Measurements from ENCODE around the gene GPR141. TPM values are rescaled to one million over a fixed set of nuclear protein-coding genes. Genes with fewer than 3 reads are reported as not detected.

Gene GPR141
- total and polyA plus RNA-seq, 2 of the 13 experiments (the other 11 are each of a cell fraction or from before 2014, with no cell fraction given): not detected

DNA sequence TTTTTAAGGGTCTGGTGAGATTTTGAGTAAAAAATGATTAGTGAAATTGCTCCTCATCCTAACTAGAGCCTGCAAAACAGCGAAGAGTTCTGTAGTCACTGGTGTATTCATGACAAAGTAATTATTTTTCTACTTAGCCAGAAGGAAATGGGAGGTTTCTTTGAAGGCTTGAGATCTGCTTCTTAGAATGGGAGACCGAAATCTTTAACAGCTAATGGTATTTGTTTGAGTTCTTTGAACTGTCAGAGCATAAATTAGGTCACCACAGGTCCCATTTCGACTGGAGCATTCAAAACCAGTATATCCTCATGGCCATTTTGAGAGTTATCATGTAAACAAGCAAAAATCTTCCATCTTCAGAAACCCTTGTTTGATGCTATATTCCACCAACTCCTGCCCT lies 87.8 kb downstream of the GPR141 start:
- ChIA-PET CTCF (ENCODE audit: low intra/inter-chr PET ratio, low total read pairs) (no interaction called here), POLR2A (no interaction called here)
- Histone ChIP-seq H3K27me3 (ENCODE audit: control insufficient read depth in 1 of 2, insufficient read depth in 2 of 2, low read length in 2 of 2) (no peaks in the 10 kb centered on the region), H3K4me2 (ENCODE audit: low read depth, low read length) (no peak overlapping the region), H2AFZ (ENCODE audit: low read length) (no peak overlapping the region), H3K4me3 (replicated peaks in 1 of 3; ENCODE audit: insufficient read depth in 1 of 3, low read depth in 2 of 3, low read length in 3 of 3) (no peak overlapping the region), H3K9me3 (ENCODE audit: low read length) (peaks cover 11% of the 10 kb centered on the region), H3K79me2 (ENCODE audit: insufficient read depth, low read length) (no peaks in the 10 kb centered on the region), H4K20me1 (ENCODE audit: insufficient read depth, low read length) (no peaks in the 10 kb centered on the region), H3K27ac (ENCODE audit: extremely low read length, insufficient read depth, low read length) (no peak overlapping the region), H3K4me1 (ENCODE audit: insufficient read depth, low read length) (no peaks in the 10 kb centered on the region), H3K36me3 (replicated peaks in 1 of 2; ENCODE audit: control insufficient read depth in 1 of 2, insufficient read depth in 2 of 2, low read length in 2 of 2) (no peaks in the 10 kb centered on the region), H3K9ac (ENCODE audit: insufficient read depth, low read depth, low read length) (no peak overlapping the region)
- no TSS peak for BruUV-seq (replicated peaks)
- ATAC-seq (no peak), DNase-seq (ENCODE audit: low spot score) (no peak), FAIRE-seq (no peak)
- no peak for TF ChIP-seq NFE2 (CRISPR knock-in tag; IDR thresholded peaks at IDR 0.05)
- TF ChIP-seq HCFC1 (IDR thresholded peaks at IDR 0.05; ENCODE audit: low read depth, low read length): no peak
- TF ChIP-seq ZSCAN12 (CRISPR knock-in tag; IDR thresholded peaks at IDR 0.05): no peak
- TF ChIP-seq ZNF614 (CRISPR knock-in tag; IDR thresholded peaks at IDR 0.05; ENCODE audit: borderline replicate concordance): no peak
- TF ChIP-seq, protein P1, sequence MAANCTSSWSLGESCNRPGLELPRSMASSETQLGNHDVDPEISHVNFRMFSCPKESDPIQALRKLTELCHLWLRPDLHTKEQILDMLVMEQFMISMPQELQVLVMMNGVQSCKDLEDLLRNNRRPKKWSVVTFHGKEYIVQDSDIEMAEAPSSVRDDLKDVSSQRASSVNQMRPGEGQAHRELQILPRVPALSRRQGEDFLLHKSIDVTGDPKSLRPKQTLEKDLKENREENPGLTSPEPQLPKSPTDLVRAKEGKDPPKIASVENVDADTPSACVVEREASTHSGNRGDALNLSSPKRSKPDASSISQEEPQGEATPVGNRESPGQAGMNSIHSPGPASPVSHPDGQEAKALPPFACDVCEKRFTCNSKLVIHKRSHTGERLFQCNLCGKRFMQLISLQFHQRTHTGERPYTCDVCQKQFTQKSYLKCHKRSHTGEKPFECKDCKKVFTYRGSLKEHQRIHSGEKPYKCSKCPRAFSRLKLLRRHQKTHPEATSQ (CRISPR knock-in tag; IDR thresholded peaks at IDR 0.05; ENCODE audit: borderline replicate concordance): no peak
- TF ChIP-seq, protein P2, sequence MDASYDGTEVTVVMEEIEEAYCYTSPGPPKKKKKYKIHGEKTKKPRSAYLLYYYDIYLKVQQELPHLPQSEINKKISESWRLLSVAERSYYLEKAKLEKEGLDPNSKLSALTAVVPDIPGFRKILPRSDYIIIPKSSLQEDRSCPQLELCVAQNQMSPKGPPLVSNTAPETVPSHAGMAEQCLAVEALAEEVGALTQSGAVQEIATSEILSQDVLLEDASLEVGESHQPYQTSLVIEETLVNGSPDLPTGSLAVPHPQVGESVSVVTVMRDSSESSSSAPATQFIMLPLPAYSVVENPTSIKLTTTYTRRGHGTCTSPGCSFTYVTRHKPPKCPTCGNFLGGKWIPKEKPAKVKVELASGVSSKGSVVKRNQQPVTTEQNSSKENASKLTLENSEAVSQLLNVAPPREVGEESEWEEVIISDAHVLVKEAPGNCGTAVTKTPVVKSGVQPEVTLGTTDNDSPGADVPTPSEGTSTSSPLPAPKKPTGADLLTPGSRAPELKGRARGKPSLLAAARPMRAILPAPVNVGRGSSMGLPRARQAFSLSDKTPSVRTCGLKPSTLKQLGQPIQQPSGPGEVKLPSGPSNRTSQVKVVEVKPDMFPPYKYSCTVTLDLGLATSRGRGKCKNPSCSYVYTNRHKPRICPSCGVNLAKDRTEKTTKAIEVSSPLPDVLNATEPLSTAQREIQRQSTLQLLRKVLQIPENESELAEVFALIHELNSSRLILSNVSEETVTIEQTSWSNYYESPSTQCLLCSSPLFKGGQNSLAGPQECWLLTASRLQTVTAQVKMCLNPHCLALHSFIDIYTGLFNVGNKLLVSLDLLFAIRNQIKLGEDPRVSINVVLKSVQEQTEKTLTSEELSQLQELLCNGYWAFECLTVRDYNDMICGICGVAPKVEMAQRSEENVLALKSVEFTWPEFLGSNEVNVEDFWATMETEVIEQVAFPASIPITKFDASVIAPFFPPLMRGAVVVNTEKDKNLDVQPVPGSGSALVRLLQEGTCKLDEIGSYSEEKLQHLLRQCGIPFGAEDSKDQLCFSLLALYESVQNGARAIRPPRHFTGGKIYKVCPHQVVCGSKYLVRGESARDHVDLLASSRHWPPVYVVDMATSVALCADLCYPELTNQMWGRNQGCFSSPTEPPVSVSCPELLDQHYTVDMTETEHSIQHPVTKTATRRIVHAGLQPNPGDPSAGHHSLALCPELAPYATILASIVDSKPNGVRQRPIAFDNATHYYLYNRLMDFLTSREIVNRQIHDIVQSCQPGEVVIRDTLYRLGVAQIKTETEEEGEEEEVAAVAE (CRISPR knock-in tag; IDR thresholded peaks at IDR 0.05; ENCODE audit: borderline replicate concordance): no peak
- TF ChIP-seq ZNF468 (CRISPR knock-in tag; IDR thresholded peaks at IDR 0.05): no peak
- no peak for TF ChIP-seq ZNF124 (CRISPR knock-in tag; IDR thresholded peaks at IDR 0.05)
- no peak for TF ChIP-seq KLF16 (CRISPR knock-in tag; IDR thresholded peaks at IDR 0.05)
- 0% methylated on average over 3 of the region's 3 CpGs for WGBS (ENCODE audit: low lambda C conversion rate)
- intact Hi-C loops (cut with micrococcal nuclease; ENCODE audit: unreplicated experiment) (no loop called here), in situ Hi-C loops (cut with HindIII; ENCODE audit: extremely low pct_ligation_motif_present, low pct_unique_long_range_greater_than_20kb) (no loop called here)
